GM19035 (cell line): ENCODE data around the gene ABCB9.
"Not testable (repeated sequence)": the region's sequence is repeated elsewhere in the genome, so short reads cannot be mapped to it uniquely, and the experiment has no call there.

ENCODE experiments used
- ATAC-seq: cut with Tn5 transposase; IDR thresholded peaks from one replicate; pipeline ENCODE4 v1.9.1; 2021; ENCODE audit not compliant: unreplicated experiment

Gene ABCB9

DNA sequence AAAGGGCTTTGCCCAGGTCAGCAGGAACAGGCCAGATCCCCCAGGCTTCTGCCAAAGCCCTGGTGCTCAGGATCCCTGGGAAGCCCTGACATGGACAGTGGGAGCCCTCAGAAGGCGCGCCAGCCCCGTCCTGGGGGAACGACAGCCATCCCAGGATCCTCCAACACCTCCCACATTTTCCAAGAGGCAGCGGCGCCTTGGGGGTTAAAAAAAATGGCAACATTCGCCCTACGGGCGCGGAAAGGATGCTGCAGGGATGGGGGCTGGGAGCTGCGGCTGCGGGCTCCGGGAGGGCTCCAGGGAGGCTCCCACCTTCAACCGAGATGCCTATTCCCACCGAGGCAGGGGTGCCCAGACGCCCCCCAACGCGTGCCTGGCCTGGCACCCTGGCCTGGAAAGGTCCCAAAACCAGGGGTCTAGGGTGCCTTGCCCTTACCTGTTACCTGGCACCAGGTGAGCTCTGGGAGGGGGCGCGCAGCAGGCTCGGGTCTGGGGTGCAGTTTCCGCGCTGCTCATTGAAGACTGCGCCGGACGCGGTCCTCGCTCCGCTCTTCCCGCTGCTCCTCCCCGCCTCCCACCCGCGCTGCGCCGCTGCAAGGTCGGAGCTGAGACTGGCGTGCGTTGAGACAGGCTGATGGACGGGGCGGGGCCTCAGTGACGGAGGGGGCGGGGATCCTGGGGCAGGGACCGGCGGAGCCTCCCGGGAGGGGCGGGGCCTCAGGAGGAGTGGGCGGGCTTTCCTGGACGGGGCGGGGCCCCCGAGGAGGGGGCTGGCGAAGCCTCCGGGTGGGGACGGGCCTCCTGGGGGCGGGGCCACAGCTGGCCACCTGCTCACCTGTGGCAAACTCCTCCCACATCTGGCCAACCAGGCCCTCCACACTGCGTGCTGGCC is at the start of gene ABCB9:
ABCB9 (minus strand) TSS at position 613 of the 892 bp plus-strand sequence. CDS start 6,228 bp downstream, outside the sequence.
- ATAC-seq = peak; percentile 74

DNA sequence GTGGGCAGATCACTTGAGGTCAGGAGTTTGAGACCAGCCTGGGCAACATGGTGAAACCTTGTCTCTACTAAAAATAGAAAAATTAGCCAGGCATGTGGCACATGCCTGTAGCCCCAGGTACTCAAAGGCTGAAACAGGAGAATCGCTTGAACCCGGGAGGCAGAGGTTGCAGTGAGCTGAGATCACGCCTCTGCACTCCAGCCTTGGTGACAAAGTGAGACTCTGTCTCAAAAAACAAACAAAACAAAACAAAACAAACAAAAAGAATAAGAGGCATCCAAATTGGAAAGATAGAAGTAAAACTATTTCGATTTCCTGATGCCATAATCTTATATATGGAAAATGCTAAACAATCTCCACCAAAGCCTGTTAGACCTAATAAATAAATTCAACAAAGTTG is 48.2 kb upstream of the ABCB9 start:
- not testable (repeated sequence) for ATAC-seq

DNA sequence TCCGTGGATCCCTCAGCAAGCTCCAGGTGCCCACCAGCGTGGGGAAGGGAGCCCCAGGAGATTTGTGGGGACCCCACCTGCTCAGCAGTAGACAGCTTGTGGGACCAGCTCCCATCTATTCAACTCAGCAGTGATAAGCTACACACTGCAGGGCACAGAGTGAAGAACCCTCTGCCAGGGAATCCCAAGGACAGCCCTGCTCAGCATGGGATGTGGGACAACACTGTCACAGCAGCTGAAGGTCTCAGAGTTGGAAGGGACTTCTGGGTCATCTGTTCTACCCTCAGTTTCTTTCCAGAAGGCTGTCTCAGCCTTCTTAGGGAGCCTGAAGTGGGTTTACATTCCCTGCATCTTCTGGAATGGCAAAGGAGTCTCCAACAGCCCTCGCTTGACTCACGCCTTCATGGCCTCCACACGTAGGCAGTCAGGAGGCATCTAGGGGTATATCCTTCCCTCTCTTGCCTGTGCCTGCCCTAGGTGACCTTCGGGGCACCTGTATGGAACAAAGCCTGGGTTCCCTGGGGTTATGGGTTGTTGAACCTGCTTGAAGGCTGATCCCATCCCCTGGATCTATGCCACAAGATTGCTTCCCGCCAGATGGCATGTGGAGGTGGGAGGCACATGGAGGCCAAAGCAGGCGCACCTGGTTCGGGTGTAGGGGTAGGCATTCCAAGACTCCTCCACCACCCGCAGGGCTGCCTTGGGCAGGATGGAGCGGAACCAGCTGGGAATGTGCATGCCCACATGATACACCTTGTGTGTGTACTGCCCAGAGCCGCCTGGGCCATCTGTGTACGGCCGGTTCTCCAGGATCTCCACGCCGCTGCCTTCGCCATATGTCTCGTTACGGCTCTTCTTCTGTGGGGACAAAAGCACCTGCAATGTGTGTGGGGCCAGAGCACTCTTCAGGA is 47.2 kb upstream of the ABCB9 start:
- ATAC-seq = no peak

DNA sequence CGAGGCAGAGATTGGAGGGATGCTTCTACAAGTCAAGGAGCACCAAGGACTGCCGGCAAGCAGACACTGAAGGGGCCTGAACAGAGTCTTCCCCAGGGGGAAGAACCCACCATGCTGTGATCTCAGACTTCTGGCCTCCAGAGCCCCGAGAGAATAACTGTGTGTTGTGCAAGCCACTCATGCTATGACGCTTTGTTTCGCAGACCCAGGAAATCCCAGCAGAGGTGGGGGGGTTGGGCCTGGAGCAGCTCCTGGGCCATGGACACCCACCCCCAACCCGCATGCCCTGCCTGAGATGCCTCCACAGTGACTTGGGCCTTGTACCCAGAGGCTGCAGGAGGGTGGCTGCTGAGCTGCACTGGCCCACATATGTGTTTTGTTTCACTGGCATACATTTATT is 45.4 kb upstream of the ABCB9 start:
- ATAC-seq = no peak

DNA sequence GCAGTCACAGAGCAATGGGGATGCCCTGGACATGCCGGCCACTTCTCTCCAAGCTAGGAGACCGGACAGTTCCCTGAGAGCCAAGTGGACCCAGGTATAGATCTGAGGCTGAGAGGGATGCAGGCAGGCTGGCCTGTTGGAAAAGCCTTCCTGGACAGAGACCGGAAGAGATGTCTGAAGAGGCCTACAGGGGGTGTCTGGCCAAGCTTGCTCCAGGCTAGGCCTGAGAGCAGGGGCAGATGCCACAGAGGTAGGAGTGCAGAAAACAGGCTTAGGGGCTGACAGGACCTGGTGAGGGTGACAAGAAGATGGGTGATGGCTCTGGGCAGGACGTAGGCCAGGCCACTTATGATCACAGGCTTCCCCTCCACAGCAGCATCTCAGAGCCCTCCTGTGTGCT is 44.4 kb upstream of the ABCB9 start:
- no peak for ATAC-seq

DNA sequence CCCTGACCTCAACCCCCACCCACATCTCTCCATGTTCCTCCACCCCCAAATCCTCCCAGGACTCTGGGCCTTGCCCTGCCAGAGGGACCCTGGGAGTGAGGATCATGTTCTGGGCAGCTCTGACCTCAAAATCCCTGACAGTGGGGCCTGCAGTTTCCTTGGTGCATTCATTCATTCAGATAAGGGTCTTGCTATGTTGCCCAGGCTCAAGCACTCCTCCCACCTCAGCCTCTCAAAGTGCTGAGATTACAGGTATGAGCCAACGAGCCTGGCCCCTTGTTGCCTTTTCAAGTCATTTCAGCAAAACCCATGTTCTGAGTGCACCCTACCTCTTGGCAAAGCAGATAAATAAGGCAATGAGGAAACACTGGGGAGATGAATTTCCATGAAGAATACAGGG is 43.8 kb upstream of the ABCB9 start:
- ATAC-seq = no peak

DNA sequence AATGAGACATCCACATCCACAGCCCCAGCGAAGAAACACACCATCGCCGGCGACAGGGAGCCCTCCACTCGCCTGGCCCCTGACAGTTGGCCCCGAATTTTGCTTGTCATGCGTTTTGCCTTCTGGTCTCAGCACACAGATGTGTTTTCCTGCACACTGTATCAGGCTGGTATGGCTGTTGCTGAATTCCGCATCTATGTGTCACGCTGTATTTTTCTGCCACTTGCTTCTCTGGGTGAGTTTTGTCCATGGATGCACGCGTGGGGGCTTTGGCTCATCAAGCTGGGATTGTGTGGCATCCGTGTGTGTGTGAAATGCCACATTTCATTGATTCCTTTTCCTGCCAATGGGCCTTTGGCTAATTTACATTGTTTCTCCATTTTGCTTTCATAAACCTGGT is 40.7 kb upstream of the ABCB9 start:
- ATAC-seq = no peak

DNA sequence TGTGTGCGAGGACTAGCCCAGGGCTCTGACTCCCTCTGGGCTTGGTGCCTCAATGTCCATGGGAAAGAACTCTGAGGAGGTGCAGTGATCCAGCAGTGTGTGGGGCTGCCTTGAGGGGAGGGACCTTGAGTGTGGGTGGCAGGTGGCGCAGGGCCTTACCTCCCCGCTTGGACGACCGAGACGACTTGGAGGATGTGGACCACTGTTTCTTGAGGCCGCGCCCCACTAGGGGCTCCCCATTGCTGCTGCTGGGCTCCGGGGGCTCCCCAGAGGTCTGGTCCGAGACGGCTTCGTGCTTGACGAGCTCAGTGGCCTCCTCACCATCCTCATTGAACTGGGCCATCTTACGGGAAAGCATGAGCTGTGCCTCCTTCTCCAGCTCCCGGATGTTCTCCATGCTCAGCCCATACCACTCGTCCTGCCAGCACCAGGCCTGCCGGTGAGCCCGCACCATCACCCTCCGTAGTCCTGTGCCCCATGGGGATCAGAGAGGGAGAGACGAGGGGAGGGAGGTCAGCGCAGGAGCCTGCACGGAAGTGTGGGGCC is 38.9 kb upstream of the ABCB9 start:
- no peak for ATAC-seq

DNA sequence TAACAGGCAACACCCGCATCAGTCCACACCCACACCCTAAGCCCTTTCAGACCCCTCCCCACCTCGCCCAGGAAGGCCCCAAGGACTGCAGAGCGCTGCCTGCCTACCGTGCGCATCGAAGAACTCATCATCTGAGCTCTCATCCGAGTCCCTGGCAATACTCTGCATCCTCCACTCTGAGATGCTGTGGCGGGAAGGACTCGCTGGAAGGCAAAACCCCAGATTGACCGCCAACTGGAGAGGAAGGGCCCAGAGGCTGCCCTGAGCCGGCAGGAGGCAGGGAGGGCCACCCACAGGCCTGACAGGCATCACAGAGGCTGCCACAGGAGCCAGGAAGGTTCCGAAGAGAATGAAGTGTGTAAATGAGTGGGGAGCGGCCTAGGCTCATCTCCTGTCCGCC is 38.0 kb upstream of the ABCB9 start:
- no peak for ATAC-seq

DNA sequence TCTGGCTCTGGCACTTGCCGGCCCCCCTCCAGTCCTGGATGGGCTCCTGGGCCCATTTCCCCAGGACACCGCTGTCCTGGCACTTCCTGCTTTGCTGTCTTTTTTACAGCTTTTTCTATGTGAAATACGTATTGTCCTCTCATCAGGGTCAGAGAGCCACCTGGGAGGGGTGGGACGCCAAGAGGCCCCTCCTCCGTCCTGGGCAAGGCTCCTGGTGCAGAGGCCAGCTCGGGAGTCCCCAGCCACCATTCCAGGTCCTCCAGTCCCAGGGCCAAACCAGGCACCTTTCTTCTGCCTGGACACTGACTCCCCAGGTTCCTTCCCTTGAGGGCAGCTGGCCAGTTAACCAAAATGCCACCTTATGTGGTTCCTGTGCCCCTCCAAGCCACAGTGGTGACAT is 37.0 kb upstream of the ABCB9 start:
- ATAC-seq = no peak

DNA sequence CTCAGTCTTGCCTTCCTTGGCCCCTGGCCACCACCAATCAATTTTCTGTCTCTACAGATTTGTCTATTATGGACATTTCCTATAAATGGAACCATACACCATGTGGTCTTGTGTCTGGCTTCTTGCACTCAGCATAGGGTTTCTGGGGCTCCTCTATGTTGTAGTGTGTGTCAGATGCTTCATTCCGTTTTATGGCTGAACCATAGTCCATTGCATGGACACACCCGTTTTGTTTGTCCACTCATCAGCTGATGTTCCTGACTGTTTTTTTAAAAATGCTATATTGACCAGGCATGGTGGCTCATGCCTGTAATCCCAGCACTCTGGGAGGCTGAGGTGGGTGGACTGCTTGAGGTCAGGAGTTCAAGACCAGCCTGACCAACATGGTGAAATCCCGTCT is 35.2 kb upstream of the ABCB9 start:
- ATAC-seq = no peak

DNA sequence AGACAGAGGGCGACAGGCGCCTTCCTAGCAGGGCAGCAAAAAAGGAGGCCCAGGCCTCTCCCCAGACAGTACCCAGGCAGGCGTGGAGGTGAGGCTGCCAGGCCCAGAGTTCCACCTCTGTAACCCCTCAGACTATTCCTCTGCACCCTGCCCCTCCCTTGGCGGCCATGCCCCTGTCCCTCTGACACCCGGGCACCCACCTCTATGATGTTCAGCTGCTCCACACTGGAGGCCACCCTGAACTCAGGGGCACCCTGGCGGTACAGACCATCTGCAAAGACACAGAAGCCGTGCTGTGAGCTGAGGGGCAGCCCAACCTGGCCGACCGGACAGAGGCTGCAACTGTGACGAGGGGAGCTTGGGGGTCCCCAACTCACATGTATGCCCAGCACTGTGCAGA is 34.3 kb upstream of the ABCB9 start:
- no peak for ATAC-seq

DNA sequence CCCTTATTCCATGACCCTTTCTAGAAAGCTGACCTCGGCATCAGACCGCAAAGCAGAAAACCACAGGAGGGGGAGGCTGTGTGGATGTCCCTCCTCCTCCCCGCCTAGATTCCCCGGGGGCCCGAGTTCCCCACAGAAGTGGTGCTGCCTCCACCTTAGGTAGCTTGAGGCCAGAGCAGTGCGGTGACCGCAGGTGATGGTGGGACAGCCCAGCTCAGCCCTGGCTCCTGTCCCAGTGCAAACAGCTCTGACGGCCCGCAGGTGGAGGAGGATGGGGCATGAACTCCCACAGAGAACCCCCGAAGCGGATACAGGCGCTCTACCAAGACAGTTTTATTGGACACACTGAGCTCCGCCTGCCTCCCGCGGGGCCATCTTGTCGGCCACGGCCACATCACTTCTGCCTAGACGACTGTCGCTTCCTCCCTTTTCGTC is 33.7 kb upstream of the ABCB9 start:
- no peak for ATAC-seq

DNA sequence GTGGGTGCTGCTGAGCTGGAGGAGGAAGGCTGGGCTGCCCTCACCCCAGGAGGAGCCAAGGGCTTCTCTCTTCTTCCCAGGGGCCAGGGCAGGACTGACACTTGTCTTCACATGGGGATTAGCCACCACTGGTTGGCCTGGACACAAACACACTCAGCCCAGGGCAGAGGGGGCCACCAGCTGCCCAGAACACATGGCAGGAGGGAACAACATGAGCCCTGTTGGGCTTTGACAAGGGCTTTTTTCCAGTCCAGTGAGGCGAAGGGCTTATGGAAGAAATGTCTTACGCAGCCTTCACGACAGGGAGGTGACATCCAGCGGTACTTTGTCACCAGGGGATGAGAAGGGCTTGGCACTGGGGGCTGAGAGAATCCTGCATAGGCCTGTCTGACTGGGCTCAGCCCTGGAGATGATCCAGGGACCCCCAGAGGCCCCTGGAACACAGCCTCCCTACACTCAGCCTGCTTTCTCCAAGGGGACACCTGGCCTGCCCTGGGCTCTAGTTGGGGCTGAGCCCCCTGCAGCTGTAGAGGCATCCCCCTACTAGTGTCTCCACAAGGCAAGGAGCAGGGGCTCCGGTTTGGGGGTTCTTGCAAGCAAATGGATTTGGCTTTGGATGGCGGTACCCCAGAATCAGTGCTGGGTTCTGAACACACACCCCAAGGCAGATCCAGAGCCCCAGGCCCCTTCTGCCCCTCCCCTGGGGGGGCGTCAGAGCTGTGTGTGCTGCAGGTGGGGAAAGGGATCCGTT is 33.1 kb upstream of the ABCB9 start:
- ATAC-seq = no peak

DNA sequence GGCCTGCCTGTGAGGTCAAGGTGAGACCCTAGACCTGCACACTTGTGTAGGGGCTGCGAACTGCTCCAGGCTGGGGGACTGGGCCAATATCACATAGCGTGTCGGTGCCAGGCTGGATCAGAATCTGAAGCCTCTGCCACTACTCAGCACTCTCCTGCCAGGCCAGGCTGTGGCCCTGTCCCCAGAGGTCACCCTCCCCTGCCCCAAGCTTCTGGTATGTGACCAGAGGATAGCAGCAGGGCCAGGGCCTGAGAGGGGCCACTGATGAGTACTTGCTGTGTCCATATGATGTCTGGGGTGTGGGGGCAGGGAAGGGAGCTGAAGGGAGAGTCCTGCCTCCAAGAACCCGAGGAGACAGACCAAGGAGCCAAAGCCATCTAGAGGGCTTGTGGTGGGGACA is 32.1 kb upstream of the ABCB9 start:
- ATAC-seq = no peak

DNA sequence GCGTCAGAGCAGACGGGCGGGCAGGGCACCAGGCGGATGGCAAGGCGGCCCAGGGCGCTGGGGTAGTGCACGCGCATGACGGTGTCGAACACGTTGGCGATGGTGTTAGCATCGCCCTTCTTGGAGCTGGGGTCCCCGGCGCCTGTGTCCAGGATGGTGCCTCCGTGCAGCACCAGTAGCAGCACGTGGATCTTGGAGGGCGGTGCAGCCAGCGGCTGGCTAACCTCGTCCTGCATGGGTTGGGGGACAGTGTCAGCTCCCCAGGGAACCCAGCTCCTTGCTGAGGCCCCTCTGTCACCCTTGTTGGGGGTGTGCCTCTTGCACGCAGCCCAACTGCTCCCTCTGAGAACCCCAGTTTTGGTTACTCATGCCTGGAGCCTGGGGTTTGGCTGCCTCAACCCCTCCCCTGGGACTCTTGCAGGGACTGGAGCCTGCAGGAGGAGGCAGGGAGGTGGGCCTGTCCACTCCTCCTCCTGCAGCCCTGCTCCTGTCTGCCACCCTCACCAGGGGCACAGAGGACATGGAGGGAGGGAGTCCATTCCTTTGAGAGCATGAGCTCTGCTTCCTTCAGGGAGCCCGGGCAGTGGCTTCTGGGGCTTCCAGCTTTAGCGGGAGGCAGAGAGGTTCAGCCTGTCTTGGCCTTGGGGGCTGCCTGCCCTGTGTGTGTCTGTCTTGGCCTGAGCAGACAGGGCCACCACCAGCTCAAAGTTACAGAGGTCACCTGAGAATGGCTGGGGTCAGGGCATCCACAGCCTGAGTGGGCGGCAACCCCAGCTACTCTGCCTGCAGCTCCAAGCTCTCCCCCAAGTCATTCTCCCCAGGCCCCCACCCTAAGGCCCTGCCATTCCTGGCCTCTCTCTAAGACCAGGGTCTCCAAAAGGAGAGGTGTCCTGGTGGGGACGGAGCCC is 31.3 kb upstream of the ABCB9 start:
- no peak for ATAC-seq

DNA sequence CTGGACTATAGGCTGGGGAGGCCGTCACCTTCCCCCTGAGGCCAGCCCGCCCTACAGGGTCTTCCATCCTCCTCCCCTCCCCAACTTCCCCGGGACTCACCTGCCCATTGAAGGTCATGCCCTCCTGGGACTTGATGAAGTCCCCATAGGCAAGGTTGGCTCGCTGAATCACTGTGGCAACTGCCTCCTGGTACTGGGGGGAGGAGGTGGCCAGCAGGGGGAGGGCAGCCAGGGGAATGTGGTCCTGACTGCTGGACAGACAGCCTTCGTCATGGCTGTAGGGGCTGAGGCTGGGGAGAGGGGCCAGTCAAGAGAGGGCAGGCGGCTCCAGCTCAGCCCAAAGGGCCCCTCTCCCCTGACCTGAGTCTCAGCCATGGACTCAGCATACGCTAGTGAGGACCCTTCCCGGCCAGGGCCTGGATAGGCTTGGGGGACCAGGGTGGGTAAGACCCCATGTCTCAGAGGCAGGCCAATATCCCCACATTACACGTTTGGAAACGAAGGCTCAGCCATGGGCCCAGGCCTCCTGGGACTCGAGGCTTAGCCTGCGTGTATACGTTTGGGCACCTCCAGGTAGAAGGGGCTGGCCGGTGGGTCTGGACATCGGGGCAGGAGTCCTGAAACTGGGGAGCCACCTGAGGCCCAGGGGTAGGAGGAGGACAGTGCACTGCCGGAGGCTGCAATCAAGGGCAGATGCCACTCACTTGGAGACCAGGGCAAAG is 30.5 kb upstream of the ABCB9 start:
- ATAC-seq = no peak

DNA sequence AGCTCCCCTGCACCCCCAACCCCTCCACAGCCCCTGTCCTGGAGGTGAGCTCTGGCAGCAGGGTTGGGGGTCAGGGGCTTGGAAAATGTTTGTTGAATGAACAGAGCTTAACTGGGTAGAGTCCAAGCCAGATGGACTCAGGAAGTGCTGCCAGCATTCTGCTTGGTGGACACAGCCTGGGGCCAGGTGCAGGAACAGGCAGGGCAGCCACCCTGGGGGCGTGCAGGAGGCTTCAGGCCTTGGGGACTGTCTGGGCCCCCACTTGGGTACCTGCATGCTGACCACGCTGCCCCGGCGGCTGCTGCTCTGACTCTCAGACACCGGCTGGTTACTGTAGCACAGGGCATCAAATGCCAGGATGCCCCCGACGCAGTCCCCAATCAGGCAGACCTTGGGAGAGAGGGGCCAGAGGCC is 29.9 kb upstream of the ABCB9 start:
- no peak for ATAC-seq

DNA sequence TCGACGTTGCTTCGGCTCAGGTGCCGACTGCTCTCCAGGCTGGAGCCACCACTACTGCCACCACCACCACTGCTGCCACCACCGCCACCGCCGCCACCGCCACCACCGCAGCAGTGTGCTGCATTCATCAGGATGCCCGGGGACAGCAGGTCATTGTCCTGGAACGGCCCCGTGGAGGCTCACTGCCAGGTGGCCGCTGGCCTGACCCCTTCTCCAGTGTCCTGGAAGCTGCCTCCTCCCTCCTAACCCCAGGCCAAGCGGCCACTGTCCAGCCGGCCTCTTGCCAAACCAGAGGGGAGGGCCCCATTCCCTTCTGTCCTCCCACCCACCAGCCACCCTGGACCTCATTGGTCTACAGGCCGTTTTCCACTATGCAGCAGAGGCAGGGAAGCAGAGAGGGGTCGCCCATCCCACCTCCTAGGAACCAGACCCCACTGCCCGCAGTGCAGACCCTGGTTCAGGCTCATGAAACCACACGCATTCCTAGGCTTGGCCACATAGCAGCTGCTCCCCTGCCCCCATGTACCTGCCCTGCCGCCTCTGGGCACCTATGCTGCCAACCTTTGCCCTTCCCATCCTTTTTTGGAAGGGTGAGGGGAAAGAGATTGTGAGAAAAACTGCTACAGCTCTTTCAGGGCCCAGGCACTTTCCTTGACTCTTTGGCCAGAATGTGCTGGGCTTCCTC is 29.4 kb upstream of the ABCB9 start:
- no peak for ATAC-seq
